Pulmonary artery endothelial cell (primary cell): ENCODE data around the gene ADGRB3. TPM values are rescaled to one million over a fixed set of nuclear protein-coding genes. Genes with fewer than 3 reads are reported as not detected.
"Not testable (repeated sequence)": the region's sequence is repeated elsewhere in the genome, so short reads cannot be mapped to it uniquely, and the experiment has no call there.

ENCODE experiments used
- DNase-seq: peaks from one replicate; pipeline ENCODE4 v3.0.0-alpha.2; 2011; ENCODE audit warnings: low read depth, low spot score
- total RNA-seq: library from RNA; depleted of rRNA; stranded (reverse); fragments of >200 nt; gene quantifications from 2 replicates; pipeline ENCODE4 v1.2.3, GENCODE V29; 2014

Gene ADGRB3
- total RNA-seq, 1 donor from 2014 or later = not detected

GRCh38 chr6:69421269-69421668 is 786.2 kb downstream of the ADGRB3 start:
- DNase-seq = no peak

- DNase-seq = no peak
These were observed 786.9 kb downstream of the ADGRB3 start for GRCh38 chr6:69422020-69422419.

- no peak for DNase-seq
These were observed 787.4 kb downstream of the ADGRB3 start for GRCh38 chr6:69422475-69422874.

DNA sequence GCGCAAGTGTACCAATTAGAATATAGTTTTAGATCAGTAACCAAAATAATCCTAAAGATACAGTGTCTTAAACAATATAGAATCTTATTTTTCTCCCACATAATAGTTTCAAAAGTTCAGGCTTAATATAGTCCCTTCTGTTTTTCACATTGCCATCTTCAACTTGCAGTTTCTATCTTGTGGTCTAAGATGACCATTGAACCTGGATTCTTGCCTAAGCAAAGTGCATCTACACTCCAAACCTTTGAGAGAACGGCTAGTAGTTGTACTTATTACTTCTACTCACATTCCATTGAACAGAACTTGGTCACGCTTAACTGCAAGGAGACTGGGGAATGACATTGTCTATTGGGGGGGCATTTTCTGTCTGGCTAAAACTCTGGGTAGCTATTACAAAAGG is 788.7 kb downstream of the ADGRB3 start:
- no peak for DNase-seq

DNA sequence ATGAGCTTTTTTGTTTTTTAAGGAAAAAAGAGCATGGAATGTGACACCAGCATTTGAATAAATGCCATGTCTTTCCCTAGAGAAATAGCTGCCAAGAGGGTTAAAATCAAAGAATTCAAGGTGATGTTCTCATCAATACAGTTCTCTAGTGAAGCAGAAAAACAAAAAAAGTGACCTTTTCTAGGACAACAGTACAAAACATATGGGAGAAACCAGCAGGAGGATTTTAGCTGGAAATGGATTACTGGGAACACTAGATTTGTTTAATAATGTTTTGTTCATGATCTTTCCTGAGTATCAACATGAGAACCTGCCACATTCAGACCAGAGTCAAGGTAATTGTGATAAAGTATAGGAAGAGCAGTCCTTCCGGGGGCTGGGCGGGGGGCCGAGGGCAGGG is 789.5 kb downstream of the ADGRB3 start:
- no peak for DNase-seq

DNA sequence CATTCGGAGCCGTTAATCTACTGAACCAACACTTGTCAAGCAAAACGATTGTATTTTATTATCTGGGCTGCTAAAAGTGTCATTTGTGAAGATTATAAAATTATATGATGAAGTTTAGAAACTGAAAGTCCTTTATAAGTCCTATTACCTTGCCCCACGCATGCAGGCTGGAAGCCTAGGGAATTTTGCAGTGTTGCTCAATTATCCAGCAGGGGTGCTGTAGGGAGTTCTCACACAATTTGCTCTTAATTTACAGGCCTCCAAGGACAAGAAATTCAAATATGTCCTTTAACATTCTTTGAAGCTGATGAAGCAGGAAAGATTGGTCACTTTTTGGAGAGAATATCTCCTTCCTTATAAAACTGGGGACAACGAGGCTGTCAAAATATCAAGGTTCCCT is 792.8 kb downstream of the ADGRB3 start:
- DNase-seq = no peak

- not testable (repeated sequence) for DNase-seq
These were observed 797.1 kb downstream of the ADGRB3 start for GRCh38 chr6:69432168-69432567.

DNA sequence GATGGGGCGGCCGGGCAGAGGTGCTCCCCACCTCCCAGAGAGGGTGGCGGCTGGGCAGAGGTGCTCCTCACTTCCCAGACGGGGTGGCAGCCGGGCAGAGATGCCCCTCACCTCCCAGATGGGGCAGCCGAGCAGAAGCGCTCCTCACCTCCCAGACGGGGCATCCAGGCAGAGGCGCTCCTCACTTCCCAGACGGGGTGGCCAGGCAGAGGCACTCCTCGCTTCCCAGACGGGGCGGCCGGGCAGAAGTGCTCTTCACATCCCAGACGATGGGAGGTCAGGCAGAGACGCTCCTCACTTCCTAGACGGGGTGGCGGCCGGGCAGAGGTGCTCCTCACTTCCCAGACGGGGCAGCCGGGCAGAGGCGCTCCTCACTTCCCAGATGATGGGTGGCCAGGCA is 798.0 kb downstream of the ADGRB3 start:
- not testable (repeated sequence) for DNase-seq

DNA sequence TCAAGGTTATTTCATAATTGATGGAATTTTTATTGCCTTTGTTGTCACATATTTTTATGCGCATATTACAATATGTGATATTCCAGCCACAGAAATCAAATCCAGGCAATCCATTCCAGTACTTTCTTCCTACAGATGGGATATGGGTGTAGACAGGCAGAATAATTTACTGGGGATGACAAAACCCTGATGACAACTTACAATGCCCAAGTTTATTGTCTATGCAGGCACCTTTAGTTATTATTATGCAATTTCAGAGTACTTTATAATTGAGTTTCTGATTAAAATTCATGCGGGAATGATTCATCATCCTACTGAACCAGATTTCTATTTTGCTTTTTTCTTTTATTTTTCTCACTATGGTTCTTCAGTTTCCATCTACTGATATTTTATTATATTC is 803.0 kb downstream of the ADGRB3 start:
- no peak for DNase-seq
